ENCODE measurements around the gene SH3BP2. TPM values are rescaled to one million over a fixed set of nuclear protein-coding genes. Genes with fewer than 3 reads are reported as not detected.

Gene SH3BP2
- total RNA-seq, 2 experiments from 2014 or later = 10.9 to 31.6 TPM

GRCh38 chr4:2802618-2803531, 10.0 kb downstream of the SH3BP2 start:
- Histone ChIP-seq H2AFZ (ENCODE audit: low read length) (no peak overlapping the region), H3K9me3 (ENCODE audit: low read length) (no peaks in the 10 kb centered on the region), H3K27ac (ENCODE audit: low read depth, low read length, poor library complexity, severe bottlenecking) (no peak overlapping the region), H3K4me2 (ENCODE audit: low read length) (no peak overlapping the region), H4K20me1 (ENCODE audit: insufficient read depth, low read length) (no peaks in the 10 kb centered on the region), H3K36me3 (ENCODE audit: insufficient read depth, low read length) (no peaks in the 10 kb centered on the region), H3K9me2 (ENCODE audit: insufficient read depth, low read length) (no peaks in the 10 kb centered on the region), H3K4me3 (ENCODE audit: low read depth, low read length, poor library complexity, severe bottlenecking) (no peak overlapping the region), H3K4me1 (ENCODE audit: insufficient read depth, low read length, poor library complexity, severe bottlenecking) (peaks cover 33% of the 10 kb centered on the region), H3K79me2 (ENCODE audit: insufficient read depth, low read depth, low read length) (no peaks in the 10 kb centered on the region)
- intact Hi-C loops (cut with micrococcal nuclease; ENCODE audit: unreplicated experiment) = no loop called here
- BruUV-seq (replicated peaks) = no TSS peak
- POLR2A ChIA-PET = no interaction called here
- TF ChIP-seq CTCF (conservative IDR thresholded peaks at IDR 0.05; ENCODE audit: low read length) = no peak
- no peak for TF ChIP-seq EZH2phosphoT487 (IDR thresholded peaks at IDR 0.05; ENCODE audit: borderline replicate concordance, low read depth, low read length)
- CTCF ChIA-PET (ENCODE audit: unreplicated experiment) = no interaction called here
- no peak for DNase-seq (ENCODE audit: low spot score)

- DNase-seq (ENCODE audit: low spot score) = no peak
- BruUV-seq (replicated peaks) = no TSS peak
- ChIA-PET POLR2A (interaction anchor here (1.0 kb wide), 1 partner anchor 18 kb away, joined by 3 read pairs; no protein-coding TSS in a partner anchor), CTCF (ENCODE audit: unreplicated experiment) (interaction anchor here (0.6 kb wide), 1 partner anchor 14 kb away, joined by 3 read pairs; no protein-coding TSS in a partner anchor)
- intact Hi-C loops (cut with micrococcal nuclease; ENCODE audit: unreplicated experiment) = no loop called here
- no peaks in the 10 kb centered on the region for H3K9me2 ChIP-seq (ENCODE audit: insufficient read depth, low read length)
- no peaks in the 10 kb centered on the region for H3K36me3 ChIP-seq (ENCODE audit: insufficient read depth, low read length)
- H3K9me3 ChIP-seq (ENCODE audit: low read length) = no peaks in the 10 kb centered on the region
- H4K20me1 ChIP-seq (ENCODE audit: insufficient read depth, low read length) = no peaks in the 10 kb centered on the region
- no peak overlapping the region for H3K4me3 ChIP-seq (ENCODE audit: low read depth, low read length, poor library complexity, severe bottlenecking)
- TF ChIP-seq CTCF (conservative IDR thresholded peaks at IDR 0.05; ENCODE audit: low read length) (no peak), EZH2phosphoT487 (IDR thresholded peaks at IDR 0.05; ENCODE audit: borderline replicate concordance, low read depth, low read length) (no peak)
- H3K4me1 ChIP-seq (ENCODE audit: insufficient read depth, low read length, poor library complexity, severe bottlenecking) = peaks cover 24% of the 10 kb centered on the region
- H2AFZ ChIP-seq (ENCODE audit: low read length) = no peak overlapping the region
- no peak overlapping the region for H3K27ac ChIP-seq (ENCODE audit: low read depth, low read length, poor library complexity, severe bottlenecking)
- no peak overlapping the region for H3K4me2 ChIP-seq (ENCODE audit: low read length)
- no peaks in the 10 kb centered on the region for H3K79me2 ChIP-seq (ENCODE audit: insufficient read depth, low read depth, low read length)
These were observed 11.0 kb downstream of the SH3BP2 start for GRCh38 chr4:2803624-2804448.

Measured in OCI-LY7 (cell line).